ENCODE results near the gene LRIT2.
"Not testable (repeated sequence)": the region's sequence is repeated elsewhere in the genome, so short reads cannot be mapped to it uniquely, and the experiment has no call there.

Gene LRIT2

GRCh38 chr10:84180386-84180785 is 45.0 kb downstream of the LRIT2 start:
- not testable (repeated sequence) for DNase-seq

GRCh38 chr10:84179059-84179710 is 46.2 kb downstream of the LRIT2 start:
- no peak for DNase-seq

GRCh38 chr10:84178160-84178609 is 47.2 kb downstream of the LRIT2 start:
- no peak for DNase-seq

- DNase-seq = no peak
Measured at GRCh38 chr10:84177541-84178141, 47.7 kb downstream of the LRIT2 start.

- DNase-seq = no peak
Measured at GRCh38 chr10:84176836-84177474, 48.4 kb downstream of the LRIT2 start.

GRCh38 chr10:84176351-84176750 is 49.0 kb downstream of the LRIT2 start:
- DNase-seq = no peak

GRCh38 chr10:84175436-84175835 is 49.9 kb downstream of the LRIT2 start:
- DNase-seq = no peak

GRCh38 chr10:84173501-84173929 is 51.8 kb downstream of the LRIT2 start, which contains the start of gene GPR15LG:
GPR15LG (plus strand) TSS chr10:84173801; CDS start chr10:84173852, 51 bp downstream.
- DNase-seq = no peak

- no peak for DNase-seq
Measured at GRCh38 chr10:84172467-84173356, 52.6 kb downstream of the LRIT2 start.

GRCh38 chr10:84171700-84172466 is 53.5 kb downstream of the LRIT2 start:
- not testable (repeated sequence) for DNase-seq

GRCh38 chr10:84171237-84171636 is 54.1 kb downstream of the LRIT2 start:
- not testable (repeated sequence) for DNase-seq
